ENCODE measurements around the gene SF3B2.

GRCh38 chr11:66072518-66072917, 20.4 kb downstream of the SF3B2 start:
- no peak for TF ChIP-seq CTCF (IDR thresholded peaks at IDR 0.05)
- no peak for TF ChIP-seq EZH2 (IDR thresholded peaks at IDR 0.05; ENCODE audit: borderline replicate concordance, insufficient read depth, low read depth, low read length, poor library complexity, severe bottlenecking)
